HepG2 (cell line): ENCODE results near the gene AK4. TPM values are rescaled to one million over a fixed set of nuclear protein-coding genes. Genes with fewer than 3 reads are reported as not detected.

Source experiments
- AGO2 ChIP-seq: fragments of 200-400 bp; formaldehyde crosslinking; optimal IDR thresholded peaks from 2 replicates; pipeline ENCODE3; 2017; ENCODE audit warnings: mild to moderate bottlenecking, low read depth, low read length, moderate library complexity
- CCAR2 ChIP-seq: fragments of 200-400 bp; formaldehyde crosslinking; optimal IDR thresholded peaks from 2 replicates; pipeline ENCODE3; 2018; ENCODE audit warnings: low read depth, mild to moderate bottlenecking, low read length, moderate library complexity
- CCDC6 ChIP-seq: sonication (generic); formaldehyde crosslinking; IDR thresholded peaks from 2 replicates; pipeline ENCODE4 v1.8.1; 2022; ENCODE audit warnings: mild to moderate bottlenecking, missing genetic modification reagents, moderate library complexity
- CEBPG ChIP-seq: IDR thresholded peaks from 2 replicates; pipeline ENCODE4 v1.6.1; 2016
- HNF4A ChIP-seq: sonication (generic); formaldehyde crosslinking; IDR thresholded peaks from 2 replicates; pipeline ENCODE4 v1.4.0; 2020; ENCODE audit warnings: missing genetic modification reagents
- MTA1 ChIP-seq: sonication (generic); formaldehyde crosslinking; IDR thresholded peaks from 2 replicates; pipeline ENCODE4 v1.4.0; 2020; ENCODE audit warnings: missing genetic modification reagents, mild to moderate bottlenecking, borderline replicate concordance
- NCOA1 ChIP-seq: sonication (generic); formaldehyde crosslinking; IDR thresholded peaks from 2 replicates; pipeline ENCODE4 v1.9.0; 2021; ENCODE audit warnings: missing genetic modification reagents
- NFE2L1 ChIP-seq: sonication (generic); formaldehyde crosslinking; IDR thresholded peaks from 2 replicates; pipeline ENCODE4 v1.4.0; 2020; ENCODE audit warnings: missing genetic modification reagents, mild to moderate bottlenecking, borderline replicate concordance
- NR3C1 ChIP-seq: sonication (generic); formaldehyde crosslinking; IDR thresholded peaks from 2 replicates; pipeline ENCODE4 v1.4.0; 2020; ENCODE audit warnings: missing genetic modification reagents
- SALL2 ChIP-seq: sonication (generic); formaldehyde crosslinking; IDR thresholded peaks from 2 replicates; pipeline ENCODE4 v1.8.1; 2023; ENCODE audit warnings: mild to moderate bottlenecking, missing genetic modification reagents, inconsistent platforms
- SMAD1 ChIP-seq: sonication (generic); formaldehyde crosslinking; IDR thresholded peaks from 2 replicates; pipeline ENCODE4 v1.4.0; 2020; ENCODE audit warnings: missing genetic modification reagents, low read depth, mild to moderate bottlenecking, borderline replicate concordance
- SMYD3 ChIP-seq: sonication (generic); formaldehyde crosslinking; IDR thresholded peaks from 2 replicates; pipeline ENCODE4 v1.8.1; 2023; ENCODE audit warnings: mild to moderate bottlenecking, missing genetic modification reagents
- SP140L ChIP-seq: sonication (generic); formaldehyde crosslinking; IDR thresholded peaks from 2 replicates; pipeline ENCODE4 v1.4.0; 2020; ENCODE audit warnings: missing genetic modification reagents, borderline replicate concordance
- SRSF1 ChIP-seq: fragments of 200-400 bp; formaldehyde crosslinking; optimal IDR thresholded peaks from 2 replicates; pipeline ENCODE3; 2017; ENCODE audit warnings: mild to moderate bottlenecking, low read depth, low read length, moderate library complexity
- TOE1 ChIP-seq: sonication (generic); formaldehyde crosslinking; IDR thresholded peaks from 2 replicates; pipeline ENCODE4 v1.4.0; 2020; ENCODE audit warnings: mild to moderate bottlenecking, missing genetic modification reagents
- WIZ ChIP-seq: sonication (generic); formaldehyde crosslinking; IDR thresholded peaks from 2 replicates; pipeline ENCODE4 v1.5.1; 2020; ENCODE audit warnings: mild to moderate bottlenecking, missing genetic modification reagents
- XRCC5 ChIP-seq: fragments of 200-400 bp; formaldehyde crosslinking; optimal IDR thresholded peaks from 2 replicates; pipeline ENCODE3; 2017; ENCODE audit warnings: mild to moderate bottlenecking, low read length
- ZFY ChIP-seq: sonication (generic); formaldehyde crosslinking; IDR thresholded peaks from 2 replicates; pipeline ENCODE4 v1.4.0; 2020; ENCODE audit warnings: missing genetic modification reagents
- ZFYVE20 ChIP-seq: sonication (generic); formaldehyde crosslinking; IDR thresholded peaks from 2 replicates; pipeline ENCODE4 v1.8.0; 2023; ENCODE audit warnings: low read depth, mild to moderate bottlenecking, moderate library complexity, missing genetic modification reagents, borderline replicate concordance
- ZNF879 ChIP-seq: sonication (generic); formaldehyde crosslinking; IDR thresholded peaks from 2 replicates; pipeline ENCODE4 v1.8.1; 2023; ENCODE audit warnings: missing genetic modification reagents
- polyA plus RNA-seq, 8 experiments: library from polyadenylated mRNA; depleted of rRNA in 3 of 8; stranded (reverse) in 7 of 8; unstranded in 1 of 8; fragments of >200 nt; fragmentation: Illumina TruSeq in 4 of 8; extraction: Trizol in 4 of 8; gene quantifications; 2 replicates each; pipeline versions ENCODE4 v1.2.1 to v1.2.3, GENCODE V29; 2011 to 2016; ENCODE audit warnings: low read depth in 4 of 8, missing spikeins in 1 of 8, mixed read lengths in 1 of 8; ENCODE audit not compliant: insufficient read depth in 1 of 8
- total RNA-seq, 5 experiments: library from RNA; depleted of rRNA; stranded (reverse); fragments of >200 nt; fragmentation: Illumina TruSeq; extraction: Trizol; gene quantifications; 2 replicates each; pipeline ENCODE4 v1.2.3, GENCODE V29; 2016; ENCODE audit warnings: low read depth in 1 of 5
- TF ChIP-seq, protein P1 (sequence below): IDR thresholded peaks from 2 replicates; pipeline ENCODE4 v1.6.1; 2016; ENCODE audit warnings: low read depth, borderline replicate concordance
- TF ChIP-seq, protein P2 (sequence below): sonication (generic); formaldehyde crosslinking; IDR thresholded peaks from 2 replicates; pipeline ENCODE4 v1.4.0; 2020; ENCODE audit warnings: mild to moderate bottlenecking, missing genetic modification reagents

Gene AK4
- total and polyA plus RNA-seq, 2 of the 13 experiments (the other 11 are each of a cell fraction or from before 2014, with no cell fraction given) = 110 to 160 TPM

DNA sequence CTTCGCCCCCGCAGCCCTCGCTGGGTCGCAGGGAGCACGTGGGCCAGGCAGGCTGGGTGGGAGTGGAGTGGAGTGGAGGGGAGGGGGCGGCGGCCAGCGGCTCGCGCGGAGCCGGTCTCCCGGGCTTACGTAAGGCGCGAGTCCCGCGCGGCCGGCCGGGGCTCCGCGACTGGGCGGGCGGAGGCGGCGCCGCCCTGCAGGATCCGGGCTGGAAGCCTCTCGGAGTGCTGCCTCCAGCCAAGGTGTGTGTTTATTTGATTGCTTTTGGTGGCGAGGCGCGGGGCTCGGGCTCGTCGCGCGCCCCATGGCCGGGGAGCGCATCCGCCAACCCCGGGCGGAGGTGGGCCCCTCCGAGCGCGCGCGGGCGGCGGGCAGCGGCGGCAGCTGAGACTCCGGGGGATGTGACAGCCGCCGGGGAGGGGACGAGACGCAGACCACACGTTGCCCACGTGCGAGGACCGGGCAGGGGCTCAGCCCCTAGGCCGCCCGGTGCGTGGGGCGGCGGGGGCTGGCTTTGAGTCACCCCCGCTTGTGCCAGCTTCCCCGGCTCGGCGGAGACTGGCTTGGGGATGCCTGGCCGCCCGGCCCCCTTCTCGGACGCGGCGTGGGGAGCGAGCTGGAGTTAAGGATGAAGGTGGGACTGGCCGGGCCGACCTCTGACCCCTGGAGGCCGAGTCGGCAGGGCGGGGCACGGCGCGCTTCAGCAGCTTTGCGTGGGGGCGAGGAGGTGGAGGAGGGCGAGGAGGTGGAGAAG lies 402 bp upstream of the AK4 start (continued):
- no peak for TF ChIP-seq ZNF879 (CRISPR knock-in tag)
- no peak for TF ChIP-seq NCOA1 (CRISPR knock-in tag)
- 0 out of 2 replicates have a peak, but pooled peaks have one; percentile 60 for TF ChIP-seq ZFYVE20 (CRISPR knock-in tag)
- TF ChIP-seq XRCC5 = no peak
- no peak for TF ChIP-seq SP140L (CRISPR knock-in tag)
- TF ChIP-seq NR3C1 = no peak
- no peak for TF ChIP-seq AGO2
- TF ChIP-seq, protein P1, sequence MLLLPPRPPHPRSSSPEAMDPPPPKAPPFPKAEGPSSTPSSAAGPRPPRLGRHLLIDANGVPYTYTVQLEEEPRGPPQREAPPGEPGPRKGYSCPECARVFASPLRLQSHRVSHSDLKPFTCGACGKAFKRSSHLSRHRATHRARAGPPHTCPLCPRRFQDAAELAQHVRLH (CRISPR knock-in tag) = peak; percentile 27; the same call in 1 of the 2 replicates
- peak; percentile 56; the same call in 1 of the 2 replicates for TF ChIP-seq CCDC6
- peak; percentile 74 for TF ChIP-seq ZFY (CRISPR knock-in tag)
- TF ChIP-seq CEBPG (CRISPR knock-in tag) = 0 out of 2 replicates have a peak, but pooled peaks have one; percentile 14
- no peak for TF ChIP-seq CCAR2
- TF ChIP-seq WIZ (CRISPR knock-in tag) = no peak
- TF ChIP-seq SALL2 = peak; percentile 54; the same call in 1 of the 2 replicates
- no peak for TF ChIP-seq TOE1 (CRISPR knock-in tag)
- no peak for TF ChIP-seq SMYD3 (CRISPR knock-in tag)
- 0 out of 2 replicates have a peak, but pooled peaks have one; percentile 31 for TF ChIP-seq MTA1
- TF ChIP-seq NFE2L1 (CRISPR knock-in tag) = no peak
- TF ChIP-seq HNF4A = peak; percentile 53
- no peak for TF ChIP-seq SMAD1 (CRISPR knock-in tag)
- TF ChIP-seq, protein P2, sequence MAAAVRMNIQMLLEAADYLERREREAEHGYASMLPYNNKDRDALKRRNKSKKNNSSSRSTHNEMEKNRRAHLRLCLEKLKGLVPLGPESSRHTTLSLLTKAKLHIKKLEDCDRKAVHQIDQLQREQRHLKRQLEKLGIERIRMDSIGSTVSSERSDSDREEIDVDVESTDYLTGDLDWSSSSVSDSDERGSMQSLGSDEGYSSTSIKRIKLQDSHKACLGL (CRISPR knock-in tag) = peak; percentile 42
- TF ChIP-seq SRSF1 = no peak
